ENCODE results near the gene OR2M3. TPM values are rescaled to one million over a fixed set of nuclear protein-coding genes. Genes with fewer than 3 reads are reported as not detected.

Gene OR2M3, protein sequence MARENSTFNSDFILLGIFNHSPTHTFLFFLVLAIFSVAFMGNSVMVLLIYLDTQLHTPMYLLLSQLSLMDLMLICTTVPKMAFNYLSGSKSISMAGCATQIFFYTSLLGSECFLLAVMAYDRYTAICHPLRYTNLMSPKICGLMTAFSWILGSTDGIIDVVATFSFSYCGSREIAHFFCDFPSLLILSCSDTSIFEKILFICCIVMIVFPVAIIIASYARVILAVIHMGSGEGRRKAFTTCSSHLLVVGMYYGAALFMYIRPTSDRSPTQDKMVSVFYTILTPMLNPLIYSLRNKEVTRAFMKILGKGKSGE
- total RNA-seq, result not detected

DNA sequence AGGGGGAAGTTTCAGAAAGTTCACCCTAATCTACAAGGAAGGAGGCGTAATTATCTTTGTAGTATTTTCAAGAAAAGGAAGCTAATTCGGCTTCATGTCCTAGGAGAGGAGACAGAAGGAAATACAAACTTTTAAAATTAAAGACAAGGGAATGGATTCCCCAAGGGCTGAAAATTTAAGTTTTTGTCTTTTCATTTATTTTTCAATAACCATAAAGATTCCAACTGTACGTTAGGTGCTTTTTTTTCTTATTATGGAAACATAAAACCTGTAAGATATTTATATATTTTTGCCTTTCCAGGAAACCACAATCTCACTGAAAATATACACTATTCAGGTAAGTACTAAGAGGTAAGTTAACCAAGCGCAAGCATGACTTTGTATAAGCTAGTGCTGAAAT lies at the start of gene OR2M3:
OR2M3 (plus strand) TSS at position 301 of the 400 bp plus-strand sequence. CDS start 5,803 bp downstream, outside the sequence.

GRCh38 chr1:248174521-248174920 lies 22.5 kb upstream of the OR2M3 start, which contains the start of gene OR2M2:
Gene OR2M2, plus strand, starts transcription at chr1:248174821. Its CDS starts 5,165 bp downstream, at chr1:248179986.

DNA sequence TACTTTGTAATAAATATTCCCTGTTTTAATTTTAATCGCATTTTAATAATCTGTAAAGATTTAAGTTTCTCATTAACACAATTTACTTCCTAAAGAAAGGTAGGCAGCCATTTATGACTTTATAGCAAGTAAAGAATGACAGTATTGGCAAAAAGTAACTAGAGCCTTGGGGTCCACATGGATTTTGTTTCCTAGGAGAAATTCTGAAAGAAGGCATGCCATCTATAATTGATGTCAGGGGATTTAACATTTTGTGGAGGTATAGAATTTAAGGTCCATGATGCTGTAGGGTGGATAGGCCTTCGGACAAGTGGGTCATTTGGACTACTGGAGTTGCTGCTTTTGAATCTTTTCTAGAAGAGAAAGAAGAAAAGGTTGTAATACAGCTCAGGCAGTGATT lies 34.1 kb downstream of the OR2M3 start, which contains the start of gene OR2M4:
OR2M4 (plus strand) TSS at position 301 of the 400 bp plus-strand sequence. CDS start 7,512 bp downstream, outside the sequence.

Other genes with a start within 250 kb of the OR2M3 start
- under 1 TPM in 1 of 2 donors, not detected in 1; 0.69 TPM for gene OR2L8, start 248.4 kb upstream of the OR2M3 start, total RNA-seq
- under 1 TPM in 1 of 2 donors, not detected in 1; 0.34 TPM for gene OR2AK2, start 232.0 kb upstream of the OR2M3 start, total RNA-seq
- gene OR2L5, start 183.6 kb upstream of the OR2M3 start, total RNA-seq, result not detected
- under 1 TPM in 1 of 2 donors, not detected in 1; under 0.01 TPM for gene OR2L2, start 167.2 kb upstream of the OR2M3 start, total RNA-seq
- gene OR2L3, start 150.4 kb upstream of the OR2M3 start, total RNA-seq, result not detected
- not detected for gene OR2L13, start 102.1 kb upstream of the OR2M3 start, total RNA-seq
- gene OR2M5, start 52.1 kb upstream of the OR2M3 start, total RNA-seq, result not detected
- not detected for gene OR2M2, start 22.4 kb upstream of the OR2M3 start, total RNA-seq
- gene OR2M4, start 34.2 kb downstream of the OR2M3 start, total RNA-seq, result not detected
- gene OR2T33, start 80.7 kb downstream of the OR2M3 start, total RNA-seq, result not detected
- gene OR2T12, start 106.2 kb downstream of the OR2M3 start, total RNA-seq, result not detected
- gene OR2M7, start 127.3 kb downstream of the OR2M3 start, total RNA-seq, result not detected
- gene OR14C36, start 151.5 kb downstream of the OR2M3 start, total RNA-seq, result under 1 TPM in 1 of 2 donors, not detected in 1; 0.34 TPM
- gene OR2T4, start 164.4 kb downstream of the OR2M3 start, total RNA-seq, result not detected
- gene OR2T6, start 178.5 kb downstream of the OR2M3 start, total RNA-seq, result not detected
- gene OR2T1, start 205.8 kb downstream of the OR2M3 start, total RNA-seq, result not detected
- not detected for gene OR2T2, start 248.4 kb downstream of the OR2M3 start, total RNA-seq

Measured in melanocyte of skin (primary cell).